IMR-90 (cell line): ENCODE measurements around the gene NUCB1. TPM values are rescaled to one million over a fixed set of nuclear protein-coding genes. Genes with fewer than 3 reads are reported as not detected.
"Not testable (repeated sequence)": the region's sequence is repeated elsewhere in the genome, so short reads cannot be mapped to it uniquely, and the experiment has no call there.

Source experiments
- ATAC-seq: fragments of 200-7000 bp; cut with Tn5 transposase; 2 replicates; pipeline ENCODE4 v1.9.1; 2020; ENCODE audit warnings: low read depth, mild to moderate bottlenecking, moderate library complexity
- BruUV-seq: library from RNA; stranded (reverse); fragments of 400-500 nt; replicated peaks from 2 replicates; lab custom pipeline; 2021; lab: Mats Ljungman, UMichigan
- CTCF ChIA-PET: fragments of 300-600 bp; formaldehyde crosslinking; extraction: SDS; loops from one replicate; lab custom pipeline; 2021; ENCODE audit warnings: antibody characterized with exemption; lab: Yijun Ruan, JAX
- POLR2A ChIA-PET: fragments of 300-600 bp; sonication (Branson Sonifier 250); formaldehyde crosslinking; loops from one replicate; lab custom pipeline; 2022; ENCODE audit warnings: antibody characterized with exemption; ENCODE audit not compliant: unreplicated experiment; lab: Charles Lee
- DNase-seq: peaks from one replicate; pipeline ENCODE4 v3.0.0; 2013
- H2AFZ ChIP-seq: replicated peaks from 2 replicates; pipeline ENCODE3; 2013; ENCODE audit warnings: low read length, mild to moderate bottlenecking; ENCODE audit not compliant: poor library complexity
- H2AK5ac ChIP-seq: 2 replicates; pipeline ENCODE4 v1.6.1; 2013; ENCODE audit warnings: low read depth, low read length, inconsistent platforms
- H2AK9ac ChIP-seq: replicated peaks from 2 replicates; pipeline ENCODE3; 2013; ENCODE audit warnings: mild to moderate bottlenecking, low read depth, low read length, moderate library complexity; ENCODE audit not compliant: poor library complexity
- H2BK120ac ChIP-seq: 2 replicates; pipeline ENCODE4 v1.6.1; 2013; ENCODE audit warnings: low read depth, low read length, inconsistent platforms
- H2BK15ac ChIP-seq: 3 replicates; pipeline ENCODE4 v1.6.1; 2013; ENCODE audit warnings: low read depth, low read length, inconsistent platforms
- H2BK20ac ChIP-seq: 2 replicates; pipeline ENCODE4 v1.6.1; 2013; ENCODE audit warnings: low read depth, mild to moderate bottlenecking, inconsistent platforms, low read length, moderate library complexity
- H2BK5ac ChIP-seq: 2 replicates; pipeline ENCODE4 v1.6.1; 2013; ENCODE audit warnings: mild to moderate bottlenecking, low read depth, low read length, inconsistent platforms; ENCODE audit not compliant: poor library complexity, severe bottlenecking
- H3K14ac ChIP-seq: replicated peaks from 2 replicates; pipeline ENCODE4 v1.6.1; 2013; ENCODE audit warnings: low read depth, low read length, inconsistent platforms
- H3K18ac ChIP-seq: 2 replicates; pipeline ENCODE4 v1.6.1; 2013; ENCODE audit warnings: low read depth, low read length, control low read depth
- H3K23ac ChIP-seq: 2 replicates; pipeline ENCODE4 v1.6.1; 2013; ENCODE audit warnings: low read depth, low read length, inconsistent platforms
- H3K27ac ChIP-seq: 2 replicates; pipeline ENCODE4 v1.5.1; 2013; ENCODE audit warnings: mild to moderate bottlenecking, control low read depth, low read length; ENCODE audit not compliant: insufficient read depth
- H3K27me3 ChIP-seq: 2 replicates; pipeline ENCODE4 v1.6.1; 2013; ENCODE audit warnings: low read length; ENCODE audit not compliant: control insufficient read depth, insufficient read depth
- H3K36me3 ChIP-seq: 2 replicates; pipeline ENCODE4 v1.6.1; 2013; ENCODE audit warnings: low read length, mixed read lengths; ENCODE audit not compliant: control insufficient read depth, insufficient read depth
- H3K4ac ChIP-seq: 2 replicates; pipeline ENCODE4 v1.6.1; 2013; ENCODE audit warnings: low read depth, low read length, inconsistent platforms
- H3K4me1 ChIP-seq: 2 replicates; pipeline ENCODE4 v1.6.1; 2013; ENCODE audit warnings: low read length, mixed read lengths; ENCODE audit not compliant: control insufficient read depth, insufficient read depth
- H3K4me2 ChIP-seq: 2 replicates; pipeline ENCODE4 v1.6.1; 2013; ENCODE audit warnings: low read depth, mild to moderate bottlenecking, control low read depth, low read length, moderate library complexity
- H3K4me3 ChIP-seq: 2 replicates; pipeline ENCODE4 v1.5.1; 2013; ENCODE audit warnings: low read depth, mild to moderate bottlenecking, control low read depth, low read length, moderate library complexity; ENCODE audit not compliant: insufficient read depth
- H3K56ac ChIP-seq: 2 replicates; pipeline ENCODE4 v1.6.1; 2013; ENCODE audit warnings: low read length, inconsistent platforms; ENCODE audit not compliant: insufficient read depth; ENCODE audit errors: extremely low read depth
- H3K79me1 ChIP-seq, 2 experiments: 2 replicates each; pipeline ENCODE4 v1.6.1; 2013; ENCODE audit warnings: low read length in 2 of 2, inconsistent platforms in 1 of 2, low read depth in 1 of 2
- H3K9ac ChIP-seq: 2 replicates; pipeline ENCODE4 v1.6.1; 2013; ENCODE audit warnings: low read depth, low read length, control low read depth
- H3K9me1 ChIP-seq: 2 replicates; pipeline ENCODE4 v1.6.1; 2013; ENCODE audit warnings: low read length, inconsistent platforms; ENCODE audit not compliant: insufficient read depth
- H3K9me3 ChIP-seq: 2 replicates; pipeline ENCODE4 v1.6.1; 2013; ENCODE audit warnings: low read length; ENCODE audit not compliant: control insufficient read depth, insufficient read depth
- H4K20me1 ChIP-seq: 2 replicates; pipeline ENCODE4 v1.6.1; 2013; ENCODE audit warnings: low read length, inconsistent platforms; ENCODE audit not compliant: insufficient read depth
- H4K5ac ChIP-seq: 2 replicates; pipeline ENCODE4 v1.6.1; 2013; ENCODE audit warnings: mild to moderate bottlenecking, low read depth, low read length, control low read depth
- H4K8ac ChIP-seq, 2 experiments: 2 replicates each; pipeline ENCODE4 v1.6.1; 2013; ENCODE audit warnings: low read depth in 2 of 2, low read length in 2 of 2, control low read depth in 1 of 2, inconsistent platforms in 1 of 2
- H4K91ac ChIP-seq: 2 replicates; pipeline ENCODE4 v1.6.1; 2013; ENCODE audit warnings: low read depth, low read length, inconsistent platforms; ENCODE audit not compliant: insufficient read depth
- RCOR1 ChIP-seq: IDR thresholded peaks from 2 replicates; pipeline ENCODE4 v1.6.1; 2012; ENCODE audit warnings: mild to moderate bottlenecking, low read length, improper control_type of control experiment; ENCODE audit not compliant: insufficient replicate concordance
- SMC3 ChIP-seq: fragments of 150-350 bp; IDR thresholded peaks from 2 replicates; pipeline ENCODE4 v1.6.1; 2016; ENCODE audit warnings: low read depth, mild to moderate bottlenecking, antibody characterized with exemption, low read length, moderate library complexity
- WGBS, 2 experiments: methylation state at CpG; one replicate each; pipeline versions ENCODE4 v1.1.5 to v1.1.7; 2013; ENCODE audit warnings: missing lambda C conversion rate in 2 of 2; ENCODE audit not compliant: insufficient read length in 1 of 2; ENCODE audit errors: extremely low coverage in 2 of 2; 5-methylcytosine and 5-hydroxymethylcytosine counted together
- dilution Hi-C: fragments of 300-500 bp; cut with HindIII; formaldehyde crosslinking; loops from one replicate; pipeline ENCODE4 v1.14.3; 2018; ENCODE audit warnings: low sequenced_read_pairs; ENCODE audit not compliant: unreplicated experiment
- in situ Hi-C: fragments of 300-500 bp; cut with MboI; formaldehyde crosslinking; loops from 3 replicates; pipeline ENCODE4 v1.14.3; 2019; ENCODE audit warnings: low sequenced_read_pairs, inconsistent platforms, mixed read lengths
- intact Hi-C: fragments of 100-400 bp; cut with micrococcal nuclease; formaldehyde crosslinking; loops from 2 replicates; pipeline ENCODE4 v1.10.0; 2022
- polyA plus RNA-seq, 3 experiments: library from polyadenylated mRNA; depleted of rRNA; stranded (reverse); fragments of >200 nt; gene quantifications; 2 replicates each; pipeline ENCODE4 v1.2.3, GENCODE V29; 2012; ENCODE audit warnings: low replicate concordance in 1 of 3
- total RNA-seq: library from RNA; depleted of rRNA; stranded (reverse); fragments of >200 nt; gene quantifications from 2 replicates; pipeline ENCODE4 v1.2.3, GENCODE V29; 2012

Gene NUCB1
- total and polyA plus RNA-seq, 2 of the 4 experiments (the other 2 are of a cell fraction): 37.3 to 253 TPM

DNA sequence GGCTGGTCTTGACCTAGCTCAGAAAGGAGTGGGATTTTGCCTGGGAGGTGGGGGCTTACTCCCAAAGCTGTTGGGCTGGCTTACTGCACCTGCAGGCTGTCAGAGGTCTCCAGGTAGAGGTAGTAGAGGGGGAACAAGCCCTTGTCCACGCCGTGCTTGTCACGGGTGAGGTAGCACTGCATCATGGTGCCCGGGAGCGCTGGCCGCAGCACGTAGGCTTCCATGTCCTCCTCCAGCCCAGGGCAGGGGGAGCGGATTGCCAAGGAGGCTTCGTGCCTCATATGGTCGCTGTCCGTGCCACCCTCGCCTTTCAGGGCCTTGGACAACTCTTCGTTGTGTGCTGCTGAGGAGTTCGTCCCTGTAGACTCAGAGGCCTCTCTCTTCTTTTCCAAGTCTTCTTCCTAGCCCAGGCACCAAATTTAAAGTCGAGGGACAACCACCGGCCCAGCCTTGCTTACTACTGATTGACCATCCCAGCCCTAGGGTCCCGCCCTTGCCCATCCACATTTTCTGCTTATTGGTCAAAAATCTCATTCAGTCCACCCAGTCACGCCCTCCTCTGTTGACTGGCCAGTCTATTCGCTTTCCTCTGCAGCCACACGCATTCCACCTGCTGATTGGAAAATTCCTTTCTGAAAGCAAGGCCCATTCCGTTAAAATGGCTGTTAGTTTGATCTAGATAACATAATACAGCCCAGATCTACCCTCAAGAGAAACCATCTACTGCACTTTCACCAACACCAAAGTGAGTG is 12.1 kb upstream of the NUCB1 start:
- no peak overlapping the region for H2AFZ ChIP-seq
- H3K23ac ChIP-seq: no peak overlapping the region
- in situ Hi-C loops (no loop called here), dilution Hi-C loops (no loop called here), intact Hi-C loops (no loop called here)
- no peak overlapping the region for H3K4ac ChIP-seq
- H4K8ac ChIP-seq: no peak overlapping the region
- H3K79me1 ChIP-seq: no peaks in the 10 kb centered on the region
- H3K9ac ChIP-seq: no peak overlapping the region
- no peak overlapping the region for H2BK120ac ChIP-seq
- H3K27ac ChIP-seq: no peak overlapping the region
- no peak overlapping the region for H4K5ac ChIP-seq
- DNase-seq (no peak), ATAC-seq (no peak)
- no peaks in the 10 kb centered on the region for H3K27me3 ChIP-seq
- no peak overlapping the region for H2AK5ac ChIP-seq
- H4K20me1 ChIP-seq: no peaks in the 10 kb centered on the region
- H3K4me3 ChIP-seq: no peak overlapping the region
- 91% methylated on average over 17 of the region's 21 CpGs; no CpG with 5 or more reads in 1 of the 2 experiments for WGBS, 2 experiments
- ChIA-PET CTCF (interaction anchor here (0.7 kb wide), 1 partner anchor 105 kb away, joined by 3 read pairs; the partner anchor contains the start of genes GYS1 and RUVBL2), POLR2A (no interaction called here)
- H2BK20ac ChIP-seq: no peak overlapping the region
- H2AK9ac ChIP-seq: no peak overlapping the region
- H3K18ac ChIP-seq: no peak overlapping the region
- no peak overlapping the region for H4K91ac ChIP-seq
- no peak overlapping the region; the same call in 1 of the 2 replicates for H3K56ac ChIP-seq
- 0 out of 2 replicates have a peak, but pooled peaks cover 6% of the 10 kb centered on the region for H3K9me1 ChIP-seq
- no peak overlapping the region for H3K4me2 ChIP-seq
- no peak for TF ChIP-seq RCOR1
- TF ChIP-seq SMC3: no peak
- no peak overlapping the region for H2BK5ac ChIP-seq
- no peaks in the 10 kb centered on the region for H3K4me1 ChIP-seq
- H3K36me3 ChIP-seq: no peaks in the 10 kb centered on the region
- no peak overlapping the region for H2BK15ac ChIP-seq
- BruUV-seq: no TSS peak
- H3K9me3 ChIP-seq: no peaks in the 10 kb centered on the region
- H3K14ac ChIP-seq: no peak overlapping the region

GRCh38 chr19:48889496-48889895 is 10.6 kb upstream of the NUCB1 start:
- H3K4me1 ChIP-seq, H2BK120ac ChIP-seq, DNase-seq, H3K27ac ChIP-seq, H3K56ac ChIP-seq, H3K18ac ChIP-seq, H2BK15ac ChIP-seq, H3K27me3 ChIP-seq, H3K79me1 ChIP-seq, H4K20me1 ChIP-seq, H3K4ac ChIP-seq, in situ Hi-C loops, H3K4me3 ChIP-seq, H3K36me3 ChIP-seq, H3K23ac ChIP-seq, H2AK9ac ChIP-seq, H4K8ac ChIP-seq, H3K14ac ChIP-seq, H3K4me2 ChIP-seq, H3K9ac ChIP-seq, H3K9me3 ChIP-seq, H4K91ac ChIP-seq, CTCF ChIA-PET, ATAC-seq, BruUV-seq, H2AFZ ChIP-seq, H3K9me1 ChIP-seq, H2BK5ac ChIP-seq, H2AK5ac ChIP-seq, H2BK20ac ChIP-seq, H4K5ac ChIP-seq, dilution Hi-C loops, intact Hi-C loops: not testable (repeated sequence)
- WGBS, 2 experiments: no CpG with 5 or more reads among the region's 3 CpGs
- POLR2A ChIA-PET: interaction anchor here (0.6 kb wide), 2 partner anchors 11 to 22 kb away, joined by 3 read pairs; no protein-coding TSS in a partner anchor
